Measurements from ENCODE around the gene PRCC.

PRCC gene

GRCh38 chr1:156816561-156817328 is 49.4 kb downstream of the PRCC start, which contains the start of gene SH2D2A:
TSS of gene SH2D2A (minus strand) at chr1:156816848. CDS start at chr1:156816708, 140 bp downstream.
- DNase-seq = peak; percentile 94 to 96

- DNase-seq = peak in 1 of 2 experiments; percentile 39
Observed at GRCh38 chr1:156821801-156822200, 54.5 kb downstream of the PRCC start.

- DNase-seq = no peak
Observed at GRCh38 chr1:156822680-156823079, 55.3 kb downstream of the PRCC start.

GRCh38 chr1:156823210-156823790 is 56.0 kb downstream of the PRCC start:
- DNase-seq = no peak

GRCh38 chr1:156826630-156827029 is 59.3 kb downstream of the PRCC start:
- DNase-seq = no peak

- no peak for DNase-seq
Observed at GRCh38 chr1:156828400-156829124, 61.2 kb downstream of the PRCC start.

- DNase-seq = no peak
Observed at GRCh38 chr1:156832434-156832833, 65.1 kb downstream of the PRCC start.

GRCh38 chr1:156833603-156834002 is 66.3 kb downstream of the PRCC start:
- DNase-seq = no peak

GRCh38 chr1:156834322-156834721 is 67.0 kb downstream of the PRCC start:
- no peak for DNase-seq

- peak in 1 of 2 experiments; percentile 27 for DNase-seq
Observed at GRCh38 chr1:156836041-156836654, 68.8 kb downstream of the PRCC start.

GRCh38 chr1:156836892-156837291 is 69.6 kb downstream of the PRCC start:
- no peak for DNase-seq

GRCh38 chr1:156838972-156839371 is 71.6 kb downstream of the PRCC start:
- DNase-seq = peak; percentile 31 to 34

GRCh38 chr1:156839426-156840109 is 72.2 kb downstream of the PRCC start:
- DNase-seq = no peak

GRCh38 chr1:156840186-156840897 is 73.0 kb downstream of the PRCC start:
- no peak for DNase-seq

- no peak for DNase-seq
Observed at GRCh38 chr1:156840898-156841279, 73.6 kb downstream of the PRCC start.

GRCh38 chr1:156841295-156841855 is 74.0 kb downstream of the PRCC start:
- DNase-seq = no peak

- no peak for DNase-seq
Observed at GRCh38 chr1:156842618-156843300, 75.4 kb downstream of the PRCC start.

- DNase-seq = no peak
Observed at GRCh38 chr1:156844102-156844501, 76.8 kb downstream of the PRCC start.

- no peak for DNase-seq
Observed at GRCh38 chr1:156844638-156845037, 77.3 kb downstream of the PRCC start.

- no peak for DNase-seq
Observed at GRCh38 chr1:156845055-156845952, 78.0 kb downstream of the PRCC start.
